Progenitor cell of endocrine pancreas (in vitro differentiated cells): Measurements from ENCODE around the gene FCN3. TPM values are rescaled to one million over a fixed set of nuclear protein-coding genes. Genes with fewer than 3 reads are reported as not detected.

Experiments
- DNase-seq: peaks from one replicate; pipeline ENCODE4 v3.0.0; 2021; ENCODE audit warnings: low spot score; ENCODE audit not compliant: unreplicated experiment
- H3K27ac Mint-ChIP-seq: 2 replicates; pipeline ENCODE4 v1.8.0; 2021; ENCODE audit warnings: mild to moderate bottlenecking, moderate library complexity, mixed read lengths
- H3K27me3 Mint-ChIP-seq: 2 replicates; pipeline ENCODE4 v1.8.0; 2021; ENCODE audit warnings: mixed read lengths
- H3K36me3 Mint-ChIP-seq: 2 replicates; pipeline ENCODE4 v1.8.0; 2022; ENCODE audit warnings: mixed read lengths; ENCODE audit not compliant: insufficient read depth
- H3K4me1 Mint-ChIP-seq: 2 replicates; pipeline ENCODE4 v1.8.0; 2021; ENCODE audit warnings: low read depth, mixed read lengths
- H3K4me3 Mint-ChIP-seq: 2 replicates; pipeline ENCODE4 v1.8.0; 2021; ENCODE audit warnings: low read depth, mild to moderate bottlenecking, moderate library complexity, mixed read lengths
- H3K9me3 Mint-ChIP-seq: 2 replicates; pipeline ENCODE4 v1.8.0; 2021; ENCODE audit warnings: low read depth, mixed read lengths
- total RNA-seq: library from RNA; stranded (reverse); gene quantifications from 2 replicates; pipeline ENCODE4 v1.2.1, GENCODE V29; 2021
- TF ChIP-seq, protein P1 (sequence below): fragments of 200-600 bp; sonication (generic); IDR thresholded peaks from one replicate; pipeline ENCODE4 v1.5.0; 2021; ENCODE audit warnings: antibody characterized with exemption, mild to moderate bottlenecking; ENCODE audit not compliant: unreplicated experiment

Gene FCN3
- total RNA-seq, 1 donor from 2014 or later = not detected

DNA sequence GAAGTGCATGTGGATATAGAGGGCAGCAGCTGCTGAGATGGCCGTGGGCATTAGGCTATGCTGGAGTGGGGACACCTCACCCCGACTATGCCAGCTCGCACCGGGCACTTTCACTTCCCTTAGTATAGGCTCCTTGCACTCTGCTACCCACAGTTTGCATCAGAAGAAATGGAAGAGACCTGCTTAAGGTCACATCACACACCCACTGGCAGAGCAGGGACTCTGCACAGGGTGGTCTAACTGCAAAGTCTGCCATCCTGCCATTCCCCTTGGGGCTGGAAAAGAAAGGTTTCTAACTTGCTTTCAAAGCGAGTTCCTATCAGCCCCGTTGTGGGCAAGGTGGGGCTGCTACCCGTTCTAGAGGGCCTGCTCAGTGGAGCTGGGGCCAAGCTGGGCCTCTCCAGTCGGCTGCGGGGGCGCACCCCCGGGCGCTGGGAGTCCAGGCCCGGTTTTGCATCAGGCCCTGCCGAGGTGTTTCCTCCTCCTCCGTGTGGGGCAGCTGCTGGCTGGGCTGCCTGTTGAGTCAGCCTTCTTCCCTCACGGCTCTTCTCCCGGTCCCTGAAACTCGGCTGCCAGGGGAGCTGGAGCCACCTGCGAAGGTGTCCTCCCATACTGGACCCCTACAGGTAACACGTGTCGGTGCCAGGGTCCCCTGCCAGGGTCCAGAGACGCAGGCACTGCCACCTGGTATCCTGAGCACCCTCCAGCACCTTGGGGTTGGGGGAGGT lies 32.9 kb downstream of the FCN3 start, which contains the start of gene SYTL1:
Gene SYTL1, plus strand, starts transcription at position 498 of the 728 bp plus-strand sequence. CDS start 3,313 bp downstream, outside the sequence.
- H3K27ac Mint-ChIP-seq = peak within 1 kb of the TSS; percentile 33
- H3K4me3 Mint-ChIP-seq = peak within 1 kb of the TSS; percentile 66
- peaks cover 14% of the 10 kb centered on the region for H3K4me1 Mint-ChIP-seq
- peaks cover 10% of the 10 kb centered on the region for H3K27me3 Mint-ChIP-seq
- no peaks in the 10 kb centered on the region for H3K9me3 Mint-ChIP-seq
- TF ChIP-seq, protein P1, sequence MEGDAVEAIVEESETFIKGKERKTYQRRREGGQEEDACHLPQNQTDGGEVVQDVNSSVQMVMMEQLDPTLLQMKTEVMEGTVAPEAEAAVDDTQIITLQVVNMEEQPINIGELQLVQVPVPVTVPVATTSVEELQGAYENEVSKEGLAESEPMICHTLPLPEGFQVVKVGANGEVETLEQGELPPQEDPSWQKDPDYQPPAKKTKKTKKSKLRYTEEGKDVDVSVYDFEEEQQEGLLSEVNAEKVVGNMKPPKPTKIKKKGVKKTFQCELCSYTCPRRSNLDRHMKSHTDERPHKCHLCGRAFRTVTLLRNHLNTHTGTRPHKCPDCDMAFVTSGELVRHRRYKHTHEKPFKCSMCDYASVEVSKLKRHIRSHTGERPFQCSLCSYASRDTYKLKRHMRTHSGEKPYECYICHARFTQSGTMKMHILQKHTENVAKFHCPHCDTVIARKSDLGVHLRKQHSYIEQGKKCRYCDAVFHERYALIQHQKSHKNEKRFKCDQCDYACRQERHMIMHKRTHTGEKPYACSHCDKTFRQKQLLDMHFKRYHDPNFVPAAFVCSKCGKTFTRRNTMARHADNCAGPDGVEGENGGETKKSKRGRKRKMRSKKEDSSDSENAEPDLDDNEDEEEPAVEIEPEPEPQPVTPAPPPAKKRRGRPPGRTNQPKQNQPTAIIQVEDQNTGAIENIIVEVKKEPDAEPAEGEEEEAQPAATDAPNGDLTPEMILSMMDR = no peak
- peaks cover 4% of the 10 kb centered on the region for H3K36me3 Mint-ChIP-seq
- no peak for DNase-seq

DNA sequence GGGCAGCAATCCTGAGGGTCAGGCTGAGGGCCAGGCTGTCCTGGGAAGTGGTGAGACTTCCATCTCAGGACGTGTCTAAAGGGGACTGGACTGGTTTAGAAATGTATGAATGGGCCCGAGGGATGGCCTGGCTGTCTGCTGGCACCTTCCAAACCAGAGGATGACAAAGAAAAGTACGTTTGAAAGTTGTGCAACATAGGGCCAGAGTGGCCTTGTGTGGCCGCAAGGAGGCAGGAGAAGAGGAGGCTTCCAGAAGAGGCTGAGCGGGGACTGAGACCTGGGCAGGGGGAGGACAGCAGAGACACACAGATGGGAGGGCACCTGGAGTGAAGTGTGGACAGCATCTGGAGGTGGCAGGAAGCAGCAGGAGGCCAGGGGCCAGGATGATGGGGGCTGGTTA lies 35.4 kb downstream of the FCN3 start:
- H3K27me3 Mint-ChIP-seq = peaks cover 7% of the 10 kb centered on the region
- H3K27ac Mint-ChIP-seq = no peak overlapping the region
- H3K4me3 Mint-ChIP-seq = no peak overlapping the region
- peaks cover 14% of the 10 kb centered on the region for H3K4me1 Mint-ChIP-seq
- H3K36me3 Mint-ChIP-seq = peaks cover 5% of the 10 kb centered on the region
- TF ChIP-seq, protein P1 = no peak
- H3K9me3 Mint-ChIP-seq = no peaks in the 10 kb centered on the region
- no peak for DNase-seq

DNA sequence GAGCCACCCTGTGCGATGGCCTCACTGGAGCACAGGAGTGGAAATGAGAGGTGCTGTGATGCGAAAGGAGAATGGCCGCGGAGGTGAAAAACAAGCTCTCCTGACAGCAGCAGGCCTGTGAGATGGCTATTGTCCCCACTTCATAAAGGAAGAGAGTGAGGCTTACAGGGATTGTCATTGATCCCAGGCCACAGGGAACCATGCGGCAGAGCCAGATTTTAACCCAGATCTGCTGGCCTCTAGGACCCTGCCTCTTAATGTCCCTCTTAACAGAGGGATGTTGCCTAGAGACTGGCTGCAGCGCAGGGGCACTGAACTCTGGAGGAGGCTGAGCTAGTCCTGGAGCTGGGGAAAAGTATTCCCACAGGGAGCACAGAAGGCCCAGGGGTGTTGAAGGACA lies 35.9 kb downstream of the FCN3 start:
- peaks cover 5% of the 10 kb centered on the region for H3K36me3 Mint-ChIP-seq
- no peak overlapping the region for H3K4me3 Mint-ChIP-seq
- TF ChIP-seq, protein P1 = no peak
- peaks cover 7% of the 10 kb centered on the region for H3K27me3 Mint-ChIP-seq
- H3K9me3 Mint-ChIP-seq = no peaks in the 10 kb centered on the region
- peaks cover 14% of the 10 kb centered on the region for H3K4me1 Mint-ChIP-seq
- no peak overlapping the region for H3K27ac Mint-ChIP-seq
- no peak for DNase-seq

DNA sequence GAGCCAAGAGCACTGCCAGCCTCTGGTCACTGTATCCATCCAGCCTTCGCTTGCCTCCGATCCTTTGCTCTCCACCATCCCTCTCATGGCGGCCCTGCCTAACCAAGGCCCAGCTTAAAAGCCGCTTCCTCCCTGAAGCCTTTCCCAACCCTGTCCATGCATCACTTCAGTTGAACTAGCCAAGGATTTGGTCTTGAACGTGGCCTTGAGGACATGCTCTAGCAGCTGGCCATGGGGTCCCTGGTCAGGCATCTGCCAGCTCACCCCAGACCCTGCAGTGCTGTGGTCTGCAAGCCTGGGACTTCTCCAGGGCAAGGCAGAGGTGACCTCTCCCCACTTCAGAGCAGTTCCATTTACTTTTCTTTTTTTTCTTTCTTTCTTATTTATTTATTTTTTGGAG lies 37.9 kb downstream of the FCN3 start:
- Mint-ChIP-seq H3K27ac (no peak overlapping the region), H3K4me1 (peaks cover 1% of the 10 kb centered on the region), H3K9me3 (no peaks in the 10 kb centered on the region), H3K27me3 (no peaks in the 10 kb centered on the region), H3K4me3 (no peak overlapping the region), H3K36me3 (peaks cover 5% of the 10 kb centered on the region)
- no peak for DNase-seq
- TF ChIP-seq, protein P1 = no peak

DNA sequence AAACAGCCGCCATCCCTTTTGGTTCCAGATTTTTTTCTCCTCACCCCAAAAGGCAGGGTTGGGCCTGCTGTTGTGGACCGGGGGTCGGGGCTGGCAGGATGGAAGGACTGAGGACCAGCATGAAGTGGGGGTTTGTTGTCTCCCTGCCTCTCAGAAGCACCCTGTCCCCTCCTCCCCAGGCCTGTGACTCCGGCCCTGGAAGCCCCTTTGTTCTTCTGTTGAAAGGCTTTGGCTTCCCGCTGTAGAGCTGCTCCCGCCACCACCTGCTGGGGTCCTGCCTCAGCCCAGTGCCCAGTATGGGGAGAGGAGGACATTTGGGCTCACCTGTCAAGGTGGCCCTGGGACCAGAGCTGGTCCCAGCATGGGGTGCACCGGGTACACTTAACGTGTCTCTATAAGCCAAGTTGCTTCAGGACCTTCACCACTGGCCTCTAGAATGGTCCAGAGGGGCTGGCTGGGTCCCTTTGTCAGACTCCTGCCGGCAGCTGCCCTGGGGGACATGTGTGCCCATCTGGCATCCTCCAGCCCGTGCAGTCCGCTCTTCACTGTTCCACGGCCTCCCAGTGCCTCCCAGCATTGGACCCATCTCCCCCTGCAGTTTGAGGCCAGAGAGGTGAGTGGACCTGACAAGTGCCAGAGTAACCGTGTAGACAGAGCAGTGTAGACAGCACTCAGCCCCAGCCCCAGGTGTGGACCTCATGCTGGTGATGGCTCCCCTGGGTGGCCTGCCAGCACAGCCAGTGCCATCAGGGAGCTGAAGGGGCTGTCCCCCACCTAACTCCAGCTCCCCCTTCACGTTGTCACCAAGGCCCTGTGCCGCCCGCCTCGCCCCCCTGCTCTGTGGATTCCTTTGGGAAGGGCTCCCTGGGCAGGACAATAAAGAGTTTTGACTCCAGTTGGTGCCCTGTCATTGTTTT lies 38.9 kb downstream of the FCN3 start:
- H3K4me1 Mint-ChIP-seq = no peaks in the 10 kb centered on the region
- no peak overlapping the region for H3K4me3 Mint-ChIP-seq
- peaks cover 5% of the 10 kb centered on the region for H3K36me3 Mint-ChIP-seq
- H3K27me3 Mint-ChIP-seq = no peaks in the 10 kb centered on the region
- H3K27ac Mint-ChIP-seq = no peak overlapping the region
- DNase-seq = no peak
- TF ChIP-seq, protein P1 = no peak
- H3K9me3 Mint-ChIP-seq = no peaks in the 10 kb centered on the region
